ENCODE data around the gene RUNDC3A. TPM values are rescaled to one million over a fixed set of nuclear protein-coding genes. Genes with fewer than 3 reads are reported as not detected.

Gene RUNDC3A
- total RNA-seq, 1 experiment from 2014 or later, result 5.2 TPM

- no peak for TF ChIP-seq AFF4 (CRISPR knock-in tag; IDR thresholded peaks at IDR 0.05; ENCODE audit: borderline replicate concordance)
- no peak; the same call in 1 of the 2 replicates for TF ChIP-seq MYBL2 (CRISPR knock-in tag; IDR thresholded peaks at IDR 0.05)
- TF ChIP-seq, protein P1, sequence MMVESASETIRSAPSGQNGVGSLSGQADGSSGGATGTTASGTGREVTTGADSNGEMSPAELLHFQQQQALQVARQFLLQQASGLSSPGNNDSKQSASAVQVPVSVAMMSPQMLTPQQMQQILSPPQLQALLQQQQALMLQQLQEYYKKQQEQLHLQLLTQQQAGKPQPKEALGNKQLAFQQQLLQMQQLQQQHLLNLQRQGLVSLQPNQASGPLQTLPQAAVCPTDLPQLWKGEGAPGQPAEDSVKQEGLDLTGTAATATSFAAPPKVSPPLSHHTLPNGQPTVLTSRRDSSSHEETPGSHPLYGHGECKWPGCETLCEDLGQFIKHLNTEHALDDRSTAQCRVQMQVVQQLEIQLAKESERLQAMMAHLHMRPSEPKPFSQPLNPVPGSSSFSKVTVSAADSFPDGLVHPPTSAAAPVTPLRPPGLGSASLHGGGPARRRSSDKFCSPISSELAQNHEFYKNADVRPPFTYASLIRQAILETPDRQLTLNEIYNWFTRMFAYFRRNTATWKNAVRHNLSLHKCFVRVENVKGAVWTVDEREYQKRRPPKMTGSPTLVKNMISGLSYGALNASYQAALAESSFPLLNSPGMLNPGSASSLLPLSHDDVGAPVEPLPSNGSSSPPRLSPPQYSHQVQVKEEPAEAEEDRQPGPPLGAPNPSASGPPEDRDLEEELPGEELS (CRISPR knock-in tag; IDR thresholded peaks at IDR 0.05), result no peak
- TF ChIP-seq SMAD3 (CRISPR knock-in tag; IDR thresholded peaks at IDR 0.05; ENCODE audit: borderline replicate concordance), result no peak
- TF ChIP-seq ETV6 (CRISPR knock-in tag; IDR thresholded peaks at IDR 0.05), result 0 out of 2 replicates have a peak, but pooled peaks have one; percentile 41
- no peak for TF ChIP-seq ZBTB21 (CRISPR knock-in tag; IDR thresholded peaks at IDR 0.05; ENCODE audit: borderline replicate concordance)
- TF ChIP-seq HMGA2 (CRISPR knock-in tag; IDR thresholded peaks at IDR 0.05), result no peak
- no peak for TF ChIP-seq ZNF423 (CRISPR knock-in tag; IDR thresholded peaks at IDR 0.05)
- no peak for TF ChIP-seq NR2C2 (CRISPR knock-in tag; IDR thresholded peaks at IDR 0.05)
- TF ChIP-seq, protein P2, sequence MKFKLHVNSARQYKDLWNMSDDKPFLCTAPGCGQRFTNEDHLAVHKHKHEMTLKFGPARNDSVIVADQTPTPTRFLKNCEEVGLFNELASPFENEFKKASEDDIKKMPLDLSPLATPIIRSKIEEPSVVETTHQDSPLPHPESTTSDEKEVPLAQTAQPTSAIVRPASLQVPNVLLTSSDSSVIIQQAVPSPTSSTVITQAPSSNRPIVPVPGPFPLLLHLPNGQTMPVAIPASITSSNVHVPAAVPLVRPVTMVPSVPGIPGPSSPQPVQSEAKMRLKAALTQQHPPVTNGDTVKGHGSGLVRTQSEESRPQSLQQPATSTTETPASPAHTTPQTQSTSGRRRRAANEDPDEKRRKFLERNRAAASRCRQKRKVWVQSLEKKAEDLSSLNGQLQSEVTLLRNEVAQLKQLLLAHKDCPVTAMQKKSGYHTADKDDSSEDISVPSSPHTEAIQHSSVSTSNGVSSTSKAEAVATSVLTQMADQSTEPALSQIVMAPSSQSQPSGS (CRISPR knock-in tag; IDR thresholded peaks at IDR 0.05; ENCODE audit: borderline replicate concordance, low read depth), result no peak
- TF ChIP-seq FOXK1 (CRISPR knock-in tag; IDR thresholded peaks at IDR 0.05), result peak; percentile 50; the same call in 1 of the 2 replicates
- no peak for TF ChIP-seq IRF2 (CRISPR knock-in tag; IDR thresholded peaks at IDR 0.05; ENCODE audit: borderline replicate concordance, low read depth)
- no peak for TF ChIP-seq SOX15 (CRISPR knock-in tag; IDR thresholded peaks at IDR 0.05)
- TF ChIP-seq, protein P3, sequence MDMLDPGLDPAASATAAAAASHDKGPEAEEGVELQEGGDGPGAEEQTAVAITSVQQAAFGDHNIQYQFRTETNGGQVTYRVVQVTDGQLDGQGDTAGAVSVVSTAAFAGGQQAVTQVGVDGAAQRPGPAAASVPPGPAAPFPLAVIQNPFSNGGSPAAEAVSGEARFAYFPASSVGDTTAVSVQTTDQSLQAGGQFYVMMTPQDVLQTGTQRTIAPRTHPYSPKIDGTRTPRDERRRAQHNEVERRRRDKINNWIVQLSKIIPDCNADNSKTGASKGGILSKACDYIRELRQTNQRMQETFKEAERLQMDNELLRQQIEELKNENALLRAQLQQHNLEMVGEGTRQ (CRISPR knock-in tag; IDR thresholded peaks at IDR 0.05), result peak; percentile 88
- peak; percentile 65; the same call in 1 of the 2 replicates for TF ChIP-seq TEAD1 (CRISPR knock-in tag; IDR thresholded peaks at IDR 0.05)
- no peak for TF ChIP-seq OVOL2 (CRISPR knock-in tag; IDR thresholded peaks at IDR 0.05; ENCODE audit: borderline replicate concordance)
- TF ChIP-seq RELA (CRISPR knock-in tag; IDR thresholded peaks at IDR 0.05; ENCODE audit: borderline replicate concordance), result no peak
- no peak for TF ChIP-seq NFYB (CRISPR knock-in tag; conservative IDR thresholded peaks at IDR 0.05; ENCODE audit: low read depth)
- no peak for TF ChIP-seq CBFB (CRISPR knock-in tag; IDR thresholded peaks at IDR 0.05; ENCODE audit: low read depth)
- no peak for TF ChIP-seq ATF1 (CRISPR knock-in tag; IDR thresholded peaks at IDR 0.05)
- TF ChIP-seq MXD4 (CRISPR knock-in tag; IDR thresholded peaks at IDR 0.05; ENCODE audit: borderline replicate concordance), result no peak
- TF ChIP-seq, protein P4, sequence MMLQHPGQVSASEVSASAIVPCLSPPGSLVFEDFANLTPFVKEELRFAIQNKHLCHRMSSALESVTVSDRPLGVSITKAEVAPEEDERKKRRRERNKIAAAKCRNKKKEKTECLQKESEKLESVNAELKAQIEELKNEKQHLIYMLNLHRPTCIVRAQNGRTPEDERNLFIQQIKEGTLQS (CRISPR knock-in tag; conservative IDR thresholded peaks at IDR 0.05), result no peak
- no peak for TF ChIP-seq FOXP1 (CRISPR knock-in tag; IDR thresholded peaks at IDR 0.05; ENCODE audit: borderline replicate concordance)
- no peak for TF ChIP-seq E2F5 (CRISPR knock-in tag; IDR thresholded peaks at IDR 0.05)
- no peak for TF ChIP-seq ZNF219 (CRISPR knock-in tag; IDR thresholded peaks at IDR 0.05; ENCODE audit: borderline replicate concordance)
- no peak for TF ChIP-seq TP53 (CRISPR knock-in tag; IDR thresholded peaks at IDR 0.05)
- TF ChIP-seq ZNF317 (CRISPR knock-in tag; IDR thresholded peaks at IDR 0.05; ENCODE audit: borderline replicate concordance, low read depth), result no peak
- TF ChIP-seq, protein P5, sequence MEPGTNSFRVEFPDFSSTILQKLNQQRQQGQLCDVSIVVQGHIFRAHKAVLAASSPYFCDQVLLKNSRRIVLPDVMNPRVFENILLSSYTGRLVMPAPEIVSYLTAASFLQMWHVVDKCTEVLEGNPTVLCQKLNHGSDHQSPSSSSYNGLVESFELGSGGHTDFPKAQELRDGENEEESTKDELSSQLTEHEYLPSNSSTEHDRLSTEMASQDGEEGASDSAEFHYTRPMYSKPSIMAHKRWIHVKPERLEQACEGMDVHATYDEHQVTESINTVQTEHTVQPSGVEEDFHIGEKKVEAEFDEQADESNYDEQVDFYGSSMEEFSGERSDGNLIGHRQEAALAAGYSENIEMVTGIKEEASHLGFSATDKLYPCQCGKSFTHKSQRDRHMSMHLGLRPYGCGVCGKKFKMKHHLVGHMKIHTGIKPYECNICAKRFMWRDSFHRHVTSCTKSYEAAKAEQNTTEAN (CRISPR knock-in tag; IDR thresholded peaks at IDR 0.05), result no peak
- no peak for TF ChIP-seq E2F1 (CRISPR knock-in tag; IDR thresholded peaks at IDR 0.05)
These were observed 18.6 kb downstream of the RUNDC3A start (continued) for GRCh38 chr17:44326861-44327444.

Data from WTC11 (cell line).